ENCODE measurements around the gene C1orf74.

GRCh38 chr1:209770636-209771415 is 13.5 kb downstream of the C1orf74 start:
- no peak for TF ChIP-seq TAF1 (IDR thresholded peaks at IDR 0.05; ENCODE audit: low read depth)
- no peak for TF ChIP-seq REST (IDR thresholded peaks at IDR 0.05; ENCODE audit: low read depth)
- TF ChIP-seq USF1 (IDR thresholded peaks at IDR 0.05) = no peak
- no peak for TF ChIP-seq NFIC (IDR thresholded peaks at IDR 0.05)
- TF ChIP-seq EGR1 (IDR thresholded peaks at IDR 0.05) = no peak
- no peak for TF ChIP-seq CEBPB (IDR thresholded peaks at IDR 0.05)
- no peak for TF ChIP-seq CREB1 (IDR thresholded peaks at IDR 0.05; ENCODE audit: low read depth)
- TF ChIP-seq EP300 (IDR thresholded peaks at IDR 0.05; ENCODE audit: borderline replicate concordance) = no peak
- TF ChIP-seq TEAD4 (IDR thresholded peaks at IDR 0.05) = no peak
- no peak for TF ChIP-seq YY1 (IDR thresholded peaks at IDR 0.05; ENCODE audit: low read depth)
- TF ChIP-seq MAX (IDR thresholded peaks at IDR 0.05) = no peak
- TF ChIP-seq FOXM1 (IDR thresholded peaks at IDR 0.05; ENCODE audit: borderline replicate concordance, low read depth) = no peak
- no peak for TF ChIP-seq ZBTB7A (IDR thresholded peaks at IDR 0.05; ENCODE audit: low read depth)
- no peak for TF ChIP-seq RAD21 (IDR thresholded peaks at IDR 0.05; ENCODE audit: low read depth)
